Measurements from ENCODE around the gene POLRMT.
"Not testable (repeated sequence)": the region's sequence is repeated elsewhere in the genome, so short reads cannot be mapped to it uniquely, and the experiment has no call there.

Gene POLRMT

DNA sequence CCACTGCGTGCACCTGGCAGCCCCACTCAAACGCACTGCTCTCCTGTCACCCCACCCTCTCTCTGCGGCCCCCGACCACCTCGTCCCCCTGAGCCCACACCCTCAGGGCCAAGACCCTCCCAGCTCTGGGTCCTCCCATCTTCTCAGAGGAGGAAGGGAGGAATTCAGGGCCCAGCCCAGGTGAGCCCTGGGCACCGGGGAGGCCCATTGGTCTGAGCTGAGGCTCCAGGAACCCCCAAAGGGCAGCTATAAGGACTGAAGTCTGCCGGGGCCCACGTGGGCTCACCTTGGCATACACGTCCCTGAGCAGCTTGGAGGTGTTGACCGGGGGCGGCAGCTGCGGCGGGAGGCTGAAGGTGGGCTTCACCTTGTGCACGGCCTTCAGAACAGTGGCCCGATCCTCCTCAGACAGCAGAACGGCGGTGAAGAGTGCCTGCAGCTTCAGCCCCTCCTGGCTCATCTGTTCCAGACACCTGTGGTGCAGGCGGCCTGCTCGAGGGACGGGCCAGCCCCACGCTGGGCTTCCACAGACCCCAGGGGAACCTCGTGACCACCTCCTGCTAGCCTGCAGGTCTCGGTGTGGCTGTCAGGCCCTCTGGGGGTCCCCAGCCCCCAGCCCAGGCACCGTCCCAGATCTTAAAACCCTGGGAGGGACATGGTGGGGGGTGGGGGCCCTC, 8.8 kb downstream of the POLRMT start:
- no peak for DNase-seq

DNA sequence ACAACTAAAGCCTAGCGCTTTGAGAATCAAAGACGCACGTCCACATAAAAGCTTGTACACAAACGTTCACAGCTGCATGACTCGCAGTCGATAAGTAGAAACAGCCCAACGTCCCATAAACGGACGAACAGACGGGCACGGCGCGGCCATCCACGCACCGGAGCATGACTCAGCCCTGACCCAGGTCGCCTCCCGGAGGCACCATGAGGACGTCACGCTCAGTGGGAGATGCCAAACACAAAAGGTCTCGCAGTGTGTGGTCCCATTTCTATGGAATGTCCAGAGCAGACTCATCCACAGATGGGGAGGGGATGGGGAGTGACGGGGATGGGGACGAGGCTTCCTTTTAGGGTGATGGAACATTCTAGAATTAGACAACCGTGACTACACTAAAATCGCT, 9.4 kb downstream of the POLRMT start:
- no peak for DNase-seq

DNA sequence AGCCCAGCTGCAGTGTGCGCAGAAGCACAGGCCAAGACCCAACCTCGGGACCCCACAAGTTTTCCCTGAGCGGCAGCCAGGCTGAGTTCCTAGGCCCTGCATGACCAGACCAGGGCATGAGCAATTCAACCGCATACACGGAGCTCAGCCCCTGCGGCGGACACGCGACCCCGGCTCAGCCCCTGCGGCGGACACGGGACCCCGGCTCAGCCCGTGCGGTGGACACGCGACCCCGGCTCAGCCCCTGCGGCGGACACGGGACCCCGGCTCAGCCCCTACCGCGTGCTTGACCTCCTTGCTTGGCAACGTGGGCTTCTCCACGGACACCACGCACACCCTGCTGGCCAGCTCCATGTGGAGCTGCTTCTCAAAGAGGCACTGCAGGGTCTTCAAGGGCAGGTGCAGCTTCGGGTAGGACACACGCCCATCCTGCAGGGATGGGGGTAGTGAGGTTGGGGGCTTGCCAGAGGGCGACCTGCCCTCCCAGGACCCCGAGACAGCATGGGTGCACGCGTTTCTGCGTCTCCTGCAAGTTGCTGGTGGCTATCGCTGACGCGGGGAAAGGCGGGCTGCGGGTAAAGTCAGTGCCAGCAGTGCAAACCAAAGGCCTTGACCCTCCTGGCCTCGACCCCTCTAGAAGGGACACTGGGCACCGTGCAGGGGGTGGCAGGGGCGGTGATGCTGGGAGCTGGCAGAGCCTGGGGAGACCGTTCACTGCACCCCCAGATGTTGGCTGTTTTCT, 10.0 kb downstream of the POLRMT start:
- DNase-seq: no peak

DNA sequence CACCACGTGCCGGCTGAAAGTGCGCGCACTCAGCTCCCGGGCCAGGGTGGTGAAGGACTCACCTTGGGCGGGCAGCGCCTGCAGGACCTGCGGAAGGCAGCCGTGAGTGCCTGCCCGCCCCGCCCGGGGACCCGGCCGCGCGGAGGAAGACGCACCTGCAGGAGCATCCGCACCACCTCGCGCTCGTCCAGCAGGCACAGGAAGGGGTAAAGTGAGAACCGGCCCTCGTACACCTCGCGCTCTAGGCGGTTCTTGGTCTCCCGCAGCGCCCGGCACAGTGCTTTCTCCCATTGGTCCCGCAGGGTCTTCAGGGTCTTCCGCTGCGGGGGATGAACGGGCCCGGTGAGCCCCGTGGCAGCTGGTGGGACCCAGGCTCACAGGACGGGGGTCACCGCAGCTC, 10.7 kb downstream of the POLRMT start:
- no peak for DNase-seq

DNA sequence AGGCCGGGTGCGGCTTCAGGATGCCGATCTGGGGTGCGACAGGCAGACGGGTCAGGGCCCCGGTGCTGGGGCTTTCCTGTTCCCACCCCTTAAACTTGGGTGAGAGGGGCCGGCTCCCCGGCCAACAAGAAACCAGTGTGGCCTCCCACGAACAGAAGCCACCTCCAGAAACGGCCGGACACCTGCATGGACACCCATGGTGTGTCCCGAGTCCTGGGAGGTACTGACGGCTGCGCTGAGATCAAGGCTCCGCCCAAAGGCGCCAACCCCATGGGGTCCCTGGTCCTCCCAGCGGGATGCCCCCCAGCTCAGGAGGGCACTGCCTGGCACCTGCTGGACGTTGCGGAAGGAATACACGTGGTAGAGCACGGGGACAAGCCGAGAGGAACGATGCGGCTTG, 11.5 kb downstream of the POLRMT start:
- DNase-seq: no peak

DNA sequence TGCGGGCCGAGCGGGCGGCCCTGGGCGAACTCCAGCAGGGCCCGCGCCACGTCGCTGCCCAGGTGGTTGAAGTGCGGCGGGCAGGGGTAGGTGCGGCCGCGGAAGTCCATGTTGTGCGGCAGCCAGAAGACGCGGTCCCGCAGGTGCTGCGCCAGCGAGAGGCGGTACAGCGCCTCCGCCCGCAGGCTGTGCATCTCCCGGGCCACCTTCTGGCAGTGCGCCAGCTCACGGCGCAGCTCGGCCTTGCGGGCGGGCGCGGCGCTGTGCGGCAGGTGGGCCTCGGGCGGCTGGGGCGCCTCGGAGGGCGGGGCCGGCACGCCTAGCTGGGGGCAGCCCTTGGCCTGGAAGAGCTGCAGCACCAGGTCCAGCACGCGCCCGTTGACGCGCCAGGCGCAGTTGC, 12.1 kb downstream of the POLRMT start:
- not testable (repeated sequence) for DNase-seq

DNA sequence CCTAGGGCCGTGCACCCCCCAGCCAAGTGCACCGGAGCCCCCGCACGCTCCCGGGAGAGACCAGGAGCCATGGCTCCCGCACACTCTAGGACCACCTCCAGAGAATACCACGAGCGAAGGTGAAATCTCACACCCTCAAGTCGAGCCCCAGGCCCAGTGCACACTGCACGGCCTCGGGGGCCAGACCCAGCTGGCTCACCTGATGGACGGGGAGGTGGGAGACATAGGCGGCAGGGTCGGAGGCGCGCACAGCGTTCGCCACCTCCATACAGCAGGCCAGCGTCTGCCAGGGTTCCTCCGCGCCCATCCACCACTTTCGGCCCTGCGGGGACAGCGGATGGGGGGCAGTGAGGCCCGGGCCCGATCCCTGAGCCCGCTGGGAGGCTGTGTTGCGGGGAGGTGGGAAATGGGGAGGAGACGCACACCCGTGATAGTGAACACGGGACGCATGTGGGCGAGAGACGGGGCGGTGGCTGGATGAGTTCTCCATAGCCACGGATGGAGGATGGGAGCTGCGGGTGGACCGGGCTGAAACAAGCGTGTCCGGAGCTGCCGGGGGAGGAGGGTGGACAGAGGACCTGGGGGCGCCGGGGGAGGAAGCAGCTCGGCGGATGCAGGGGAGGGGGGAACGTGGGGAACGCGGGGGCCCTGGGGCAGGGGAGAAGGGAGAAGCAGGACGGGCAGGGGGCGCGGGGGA, 13.0 kb downstream of the POLRMT start:
- DNase-seq: no peak

DNA sequence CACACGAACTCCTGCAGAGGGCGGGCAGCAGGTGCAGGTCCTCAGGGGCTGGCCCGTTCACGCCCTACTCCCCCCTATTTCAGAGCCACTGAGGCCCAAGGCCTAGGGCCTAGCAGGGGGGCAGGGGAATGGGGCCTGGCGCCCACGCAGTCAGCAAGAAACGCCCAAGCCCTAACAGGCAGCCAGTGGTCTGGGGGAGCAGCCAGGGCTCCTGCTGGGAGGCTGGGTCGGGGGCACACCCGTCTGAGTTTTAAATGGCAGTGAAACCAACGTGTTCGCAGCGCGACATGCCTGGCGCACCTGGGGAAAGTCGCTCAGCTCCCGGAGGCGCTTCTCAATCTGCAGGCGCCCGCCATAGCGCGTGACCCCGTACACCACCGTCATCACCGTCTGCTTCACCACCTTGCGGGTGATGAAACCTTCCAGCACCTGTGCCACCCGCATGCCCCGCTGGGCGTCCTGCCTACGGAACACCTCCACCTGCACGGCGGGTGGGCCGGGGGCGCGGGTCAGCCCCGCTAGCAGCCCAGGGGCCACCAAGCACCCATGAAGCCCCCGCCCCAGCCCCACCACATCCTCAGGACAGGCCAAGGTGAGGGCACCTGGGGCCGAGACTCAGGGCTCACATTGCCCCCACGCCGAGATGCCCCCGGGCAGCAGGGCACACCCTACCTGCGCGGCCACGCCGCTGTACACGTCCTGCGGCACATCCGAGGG, 13.9 kb downstream of the POLRMT start:
- no peak for DNase-seq

DNA sequence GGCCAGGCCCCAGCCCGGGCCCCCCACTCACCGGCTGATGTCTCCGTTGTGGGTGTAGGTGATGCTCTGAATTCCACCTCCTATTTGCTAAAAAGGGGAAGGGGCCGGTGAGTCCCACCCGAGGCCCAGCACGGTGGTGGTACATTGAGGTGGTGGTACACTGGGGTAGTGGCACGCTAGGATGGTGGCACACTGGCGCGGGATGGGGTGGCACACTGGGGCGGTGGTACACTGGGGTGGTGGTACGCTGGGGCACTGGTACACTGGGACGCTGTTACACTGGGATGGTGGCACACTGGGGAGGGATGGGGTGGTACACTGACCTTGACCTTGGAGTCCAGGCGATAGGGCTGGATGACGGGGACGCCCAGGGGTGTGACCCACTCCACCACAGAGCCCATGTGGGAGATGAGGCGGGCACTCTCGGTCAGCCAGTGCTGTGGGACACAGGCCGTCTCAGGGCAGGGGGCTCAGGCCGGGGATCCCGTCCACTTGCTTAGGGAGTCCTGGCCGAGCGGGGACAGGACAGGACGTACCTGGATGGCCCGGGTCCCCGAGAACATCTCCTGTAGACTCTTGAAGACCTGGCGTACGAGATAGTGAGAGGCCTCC, 14.6 kb downstream of the POLRMT start:
- no peak for DNase-seq

DNA sequence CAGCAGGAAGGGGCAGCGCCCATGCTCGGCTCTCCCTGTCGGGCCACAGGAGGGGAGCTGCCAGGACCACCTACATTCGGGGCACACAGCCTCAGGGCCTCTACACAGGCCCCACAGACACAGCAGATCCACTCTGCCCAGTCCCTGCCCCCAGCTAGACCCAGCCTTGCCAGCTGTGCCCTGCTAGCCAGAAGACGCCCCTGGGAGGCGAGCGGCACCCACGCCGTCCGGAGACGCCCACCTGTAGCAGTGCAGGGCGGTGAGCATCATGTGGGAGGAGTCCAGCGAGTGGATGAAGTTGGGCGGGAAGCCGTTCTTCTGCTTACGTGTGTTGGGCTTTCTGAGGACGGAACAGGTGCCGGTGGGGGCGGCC, 15.1 kb downstream of the POLRMT start:
- DNase-seq: no peak

DNA sequence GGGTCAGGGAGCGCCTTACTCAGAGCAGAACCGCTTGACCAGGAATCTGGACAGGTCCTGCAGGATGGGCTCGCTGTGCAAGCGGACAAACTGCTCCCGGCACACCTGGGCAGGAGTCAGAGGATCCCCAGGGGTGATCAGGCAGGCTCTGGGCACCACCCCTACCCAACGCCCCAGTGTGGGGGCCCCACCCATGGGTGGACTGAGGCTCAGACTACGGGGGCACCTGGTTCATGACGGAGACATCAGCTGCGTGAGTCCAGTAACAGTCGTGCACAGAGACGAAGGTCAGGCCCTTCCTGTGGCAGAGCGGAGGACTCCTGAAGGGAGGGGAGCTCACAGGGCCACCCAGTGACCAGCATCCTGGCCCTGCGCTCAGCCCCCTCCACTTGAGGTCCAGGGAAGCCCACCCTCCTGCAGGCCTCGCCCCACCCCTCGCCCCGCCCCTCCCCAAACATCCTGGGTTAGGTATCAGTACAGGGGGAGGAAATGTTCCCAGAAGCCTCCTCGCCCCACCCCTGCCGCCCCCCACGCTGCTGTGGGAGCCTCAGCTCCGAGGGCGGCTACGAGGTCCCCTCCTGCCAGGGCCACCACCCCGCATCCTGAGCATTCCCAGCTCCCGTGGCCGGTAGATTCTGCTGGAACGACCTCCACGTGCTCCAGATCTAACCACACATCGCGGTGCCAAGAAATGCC, 15.6 kb downstream of the POLRMT start:
- DNase-seq: no peak

DNA sequence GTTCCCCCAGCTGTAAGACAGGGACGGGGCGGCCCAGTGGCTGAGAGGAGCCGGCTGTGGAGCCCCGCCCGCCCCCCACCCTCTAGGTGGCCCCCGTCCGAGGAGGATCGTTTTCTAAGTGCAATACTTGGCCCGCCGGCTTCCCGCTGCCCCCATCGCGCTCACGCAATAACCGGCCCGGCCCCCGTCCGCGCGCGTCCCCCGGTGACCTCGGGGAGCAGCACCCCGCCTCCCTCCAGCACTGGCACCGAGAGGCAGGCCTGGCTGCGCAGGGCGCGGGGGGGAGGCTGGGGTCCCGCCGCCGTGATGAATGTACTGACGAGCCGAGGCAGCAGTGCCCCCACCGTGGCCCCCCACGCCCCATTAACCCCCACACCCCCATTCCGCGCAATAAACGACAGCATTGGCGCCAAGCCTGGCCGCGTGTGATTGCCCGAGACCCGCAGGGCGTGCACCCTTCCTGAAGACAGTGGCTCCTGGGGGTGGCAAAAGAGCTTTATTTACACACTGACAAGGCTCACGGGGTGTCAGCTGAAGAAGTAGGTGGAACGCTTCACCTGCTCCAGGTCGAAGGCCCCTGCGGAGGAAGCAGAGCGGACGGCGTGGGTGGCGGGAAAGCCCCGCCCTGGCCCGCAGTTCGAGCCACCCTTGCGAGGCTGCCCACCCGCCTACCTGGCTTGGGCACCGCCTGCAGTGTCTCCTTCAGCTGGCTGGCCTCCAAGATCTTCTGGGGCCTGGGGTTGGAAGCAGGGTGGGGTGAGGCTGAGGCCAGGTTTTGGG, 16.4 kb downstream of the POLRMT start:
- DNase-seq: no peak

DNA sequence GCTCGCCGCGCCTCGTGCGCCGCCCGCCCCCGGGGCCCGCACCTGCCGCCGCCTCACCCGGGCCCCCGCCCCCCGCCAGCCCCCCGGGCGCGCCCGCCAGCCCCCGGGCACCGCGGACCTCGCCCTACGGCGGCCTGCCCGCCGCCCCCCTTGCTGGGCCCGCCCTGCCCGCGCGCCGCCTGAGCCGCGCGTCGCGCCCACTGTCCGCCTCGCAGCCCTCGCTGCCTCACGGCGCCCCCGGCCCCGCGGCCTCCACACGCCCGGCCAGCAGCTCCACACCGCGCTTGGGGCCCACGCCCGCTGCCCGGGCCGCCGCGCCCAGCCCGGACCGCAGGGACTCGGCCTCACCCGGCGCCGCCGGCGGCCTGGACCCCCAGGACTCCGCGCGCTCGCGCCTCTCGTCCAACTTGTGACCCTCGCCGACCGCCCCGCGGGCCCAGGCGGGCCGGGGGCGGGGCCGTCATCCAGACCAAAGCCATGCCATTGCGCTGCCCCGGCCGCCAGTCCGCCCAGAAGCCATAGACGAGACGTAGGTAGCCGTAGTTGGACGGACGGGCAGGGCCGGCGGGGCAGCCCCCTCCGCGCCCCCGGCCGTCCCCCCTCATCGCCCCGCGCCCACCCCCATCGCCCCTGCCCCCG, 17.2 kb downstream of the POLRMT start:
- no peak for DNase-seq

DNA sequence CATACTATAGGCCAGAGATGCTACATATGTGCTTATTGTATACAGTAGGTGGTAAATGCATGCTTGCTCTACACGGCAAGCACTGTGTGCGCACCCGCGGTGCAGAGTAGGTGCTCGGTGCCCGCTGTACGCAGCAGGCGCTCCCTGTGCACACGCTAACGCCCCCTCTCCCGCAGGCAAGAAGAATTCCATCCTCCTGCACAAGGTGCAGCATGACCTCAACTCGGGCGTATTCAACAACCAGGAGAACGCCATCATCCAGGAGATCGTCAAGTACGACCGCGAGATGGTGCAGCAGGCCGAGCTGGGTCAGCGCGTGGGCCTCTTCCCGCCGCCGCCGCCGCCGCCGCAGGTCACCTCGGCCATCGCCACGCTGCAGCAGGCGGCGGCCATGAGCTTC, 17.7 kb downstream of the POLRMT start:
- DNase-seq: no peak

DNA sequence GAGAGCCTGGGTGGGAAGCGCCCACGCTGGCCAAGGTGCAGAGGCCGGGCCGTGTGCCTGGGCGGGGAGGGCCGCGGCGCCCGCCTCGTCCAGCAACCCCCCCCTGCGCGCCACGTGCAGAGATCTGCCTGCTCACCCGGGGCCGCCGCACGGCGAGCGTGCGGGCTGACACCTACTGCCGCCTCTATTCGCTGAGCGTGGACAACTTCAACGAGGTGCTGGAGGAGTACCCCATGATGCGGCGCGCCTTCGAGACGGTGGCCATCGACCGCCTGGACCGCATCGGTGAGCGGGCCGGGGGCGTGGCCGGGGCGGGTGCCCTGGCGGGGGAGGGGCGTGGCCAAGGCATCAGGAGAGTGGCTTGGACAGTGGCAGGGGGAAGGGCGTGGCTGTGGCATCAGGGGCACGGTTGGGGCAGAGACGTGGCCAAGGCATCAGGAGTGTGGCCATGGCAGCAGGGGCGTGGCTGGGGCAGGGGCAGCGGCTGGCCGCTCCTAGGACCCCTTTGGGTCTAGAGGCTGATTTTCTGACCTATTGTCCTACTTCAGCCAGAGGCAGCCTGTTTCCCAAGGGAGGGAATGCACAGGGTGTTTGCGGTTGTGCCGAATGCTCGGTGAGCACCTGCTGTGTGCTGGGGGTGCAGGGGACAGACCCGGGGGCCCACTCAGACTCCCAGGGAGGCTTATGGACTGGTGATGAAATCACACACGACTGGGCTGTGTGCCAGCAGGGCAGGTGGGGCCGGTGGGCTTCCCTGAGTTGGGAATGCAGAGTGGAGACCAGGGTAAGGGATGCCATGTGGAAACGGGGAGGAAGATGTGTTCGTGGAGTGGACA, 19.4 kb downstream of the POLRMT start:
- DNase-seq: no peak

DNA sequence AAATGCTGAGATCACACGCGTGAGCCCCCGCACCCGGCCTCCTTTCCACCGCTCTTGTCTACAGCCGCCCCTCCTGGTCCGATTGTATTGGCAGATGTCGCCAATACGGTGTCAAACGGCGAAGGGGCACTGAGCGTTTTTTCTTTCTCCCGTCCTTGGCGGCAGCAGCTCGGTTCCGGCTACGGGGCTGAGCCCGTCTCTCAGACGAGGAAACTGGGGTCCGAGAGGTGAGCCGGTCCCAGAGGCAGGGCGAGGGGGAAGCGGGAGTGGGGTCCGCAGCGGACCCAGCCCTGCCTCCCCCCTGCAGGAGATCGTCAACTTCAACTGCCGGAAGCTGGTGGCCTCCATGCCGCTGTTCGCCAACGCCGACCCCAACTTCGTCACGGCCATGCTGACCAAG, 20.4 kb downstream of the POLRMT start:
- no peak for DNase-seq

DNA sequence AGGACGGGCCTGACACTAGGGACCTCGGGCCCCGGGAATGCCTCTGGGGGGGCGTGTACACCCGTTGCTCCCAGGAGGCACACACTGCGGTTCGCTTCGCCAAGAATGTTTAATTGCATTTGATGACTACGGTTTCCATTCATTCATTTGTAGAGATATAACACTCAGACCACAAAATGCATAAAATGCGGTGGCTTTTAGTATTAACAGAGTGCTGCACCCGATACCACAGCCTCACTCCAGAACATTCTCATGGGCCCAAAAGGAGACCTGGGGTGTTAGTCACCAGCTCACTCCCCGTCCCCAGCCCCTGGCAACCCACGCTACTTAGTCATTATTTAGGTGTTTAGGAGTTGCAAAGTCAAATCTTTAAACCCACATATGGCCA, 21.9 kb downstream of the POLRMT start:
- no peak for DNase-seq

DNA sequence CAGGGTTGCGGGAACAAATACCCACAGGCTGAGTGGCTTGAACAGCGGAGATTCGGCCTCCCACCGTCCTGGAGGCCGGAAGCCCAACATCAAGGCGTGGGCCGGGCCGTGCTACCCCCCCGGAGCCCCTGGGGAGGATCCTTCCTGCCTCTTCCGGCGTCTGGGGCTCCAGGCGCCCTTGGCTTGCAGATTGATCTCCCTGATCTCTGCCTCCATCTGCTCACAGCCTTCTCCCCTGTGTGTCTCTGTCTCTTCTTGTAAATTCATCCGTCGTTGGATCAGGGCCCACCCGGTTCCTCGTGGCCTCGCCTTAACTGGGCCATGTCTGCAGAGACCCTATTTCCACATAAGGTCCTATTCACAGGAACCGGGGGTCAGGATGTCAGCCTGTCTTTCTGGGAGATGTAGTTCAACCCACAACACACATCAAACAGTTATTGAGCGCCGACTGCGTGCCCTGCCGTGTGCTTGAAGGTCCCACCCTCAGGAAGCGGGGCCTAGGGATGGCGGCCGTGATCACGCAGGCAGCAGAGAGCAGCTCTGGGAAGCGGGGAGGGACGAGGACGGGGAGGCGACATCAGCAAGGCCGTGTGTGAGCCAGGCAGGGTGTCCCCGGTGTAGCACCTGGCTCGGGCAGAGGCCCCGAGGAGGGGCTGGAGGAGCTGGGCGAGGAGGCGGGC, 22.4 kb downstream of the POLRMT start:
- DNase-seq: peak in 1 of 2 experiments; percentile 40

DNA sequence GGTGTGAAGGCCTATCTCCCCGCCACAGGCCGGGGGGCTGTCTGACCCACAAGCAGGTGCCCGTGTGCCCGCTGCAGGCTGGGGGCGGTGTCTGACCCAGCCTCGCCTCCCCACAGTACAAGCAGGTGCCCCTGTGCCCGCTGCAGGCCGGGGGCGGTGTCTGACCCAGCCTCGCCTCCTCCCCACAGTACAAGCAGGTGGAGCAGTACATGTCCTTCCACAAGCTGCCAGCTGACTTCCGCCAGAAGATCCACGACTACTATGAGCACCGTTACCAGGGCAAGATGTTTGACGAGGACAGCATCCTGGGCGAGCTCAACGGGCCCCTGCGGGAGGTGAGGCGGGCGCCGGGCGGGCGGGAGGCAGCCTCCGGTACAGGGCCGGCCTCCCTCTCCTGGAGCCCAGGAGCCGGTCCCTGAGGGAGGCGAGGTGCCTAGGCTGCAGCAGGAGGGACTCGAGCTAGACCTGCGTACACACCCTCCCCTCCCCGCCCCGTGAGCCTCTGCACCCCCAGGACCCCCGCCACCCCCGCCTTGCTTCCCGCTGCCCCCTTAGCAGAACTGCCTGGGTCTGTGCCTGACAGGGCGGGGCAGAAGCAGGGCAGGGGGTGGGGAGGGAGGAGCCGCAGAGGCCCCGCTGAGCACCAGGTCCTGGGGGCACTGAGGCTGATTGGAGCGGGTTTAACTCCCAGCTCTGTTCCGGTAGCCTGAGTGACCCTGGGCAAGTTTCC, 23.1 kb downstream of the POLRMT start:
- DNase-seq: peak; percentile 76 to 85
